ENCODE results near the gene SCAF11.

Gene SCAF11

DNA sequence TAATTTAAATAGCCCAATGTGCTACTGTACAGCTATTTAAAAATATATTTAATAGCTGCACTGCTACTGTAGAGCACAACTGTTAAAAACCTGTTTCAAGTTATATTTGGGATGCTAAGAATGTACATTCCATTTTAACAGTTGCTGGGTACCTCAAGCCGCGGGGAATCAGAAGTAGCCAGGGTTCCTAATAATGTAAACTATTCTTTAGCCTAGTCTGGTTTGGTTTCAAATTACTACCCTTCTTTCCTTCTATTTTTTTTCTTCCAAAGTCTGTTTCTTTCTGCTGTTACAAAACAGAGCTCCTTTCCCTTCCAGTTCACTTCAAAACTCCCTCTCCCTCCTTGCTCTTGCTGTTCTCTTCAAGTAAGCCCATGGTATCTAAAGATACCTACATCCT, 21.3 kb downstream of the SCAF11 start:
- H3K27me3 ChIP-seq: no peaks in the 10 kb centered on the region

DNA sequence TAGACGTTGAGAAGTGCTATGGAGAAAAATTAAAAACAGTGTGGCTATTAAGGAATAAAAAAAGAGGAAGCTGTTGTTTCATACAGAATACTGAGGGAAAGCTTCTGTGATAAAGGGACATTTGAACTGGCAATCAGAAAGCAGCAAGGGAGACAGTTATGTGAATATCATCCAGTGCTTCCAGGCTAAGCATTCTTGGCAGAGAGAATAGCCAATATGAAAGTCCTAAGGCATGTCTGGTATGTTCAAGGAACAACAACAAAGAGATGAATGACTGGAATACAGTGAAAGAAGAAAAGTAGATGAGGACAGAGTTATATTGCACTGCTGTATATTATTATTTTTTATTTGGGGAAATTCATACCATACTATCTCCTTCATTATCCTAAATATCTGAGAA, 23.9 kb downstream of the SCAF11 start:
- H3K9ac ChIP-seq: no peak overlapping the region
- H3K9me3 ChIP-seq: peaks cover 51% of the 10 kb centered on the region
- H3K4me2 ChIP-seq: no peak overlapping the region
- no peaks in the 10 kb centered on the region for H3K4me1 ChIP-seq
- TF ChIP-seq Cebpa-rat (IDR thresholded peaks at IDR 0.05): no peak
- H4K20me1 ChIP-seq: peaks cover 95% of the 10 kb centered on the region
- no peak overlapping the region for H3K4me3 ChIP-seq
- peaks cover 79% of the 10 kb centered on the region for H3K36me3 ChIP-seq
- H3K27me3 ChIP-seq: no peaks in the 10 kb centered on the region
- no peak overlapping the region for H3K27ac ChIP-seq

More for the DNA sequence above, 21.3 kb downstream of the SCAF11 start:
- Histone ChIP-seq H3K27ac (no peak overlapping the region), H3K4me1 (no peaks in the 10 kb centered on the region), H3K4me3 (no peak overlapping the region), H3K9me3 (peaks cover 59% of the 10 kb centered on the region), H3K36me3 (peaks cover 75% of the 10 kb centered on the region), H3K9ac (no peak overlapping the region), H4K20me1 (peaks cover 91% of the 10 kb centered on the region), H3K4me2 (no peak overlapping the region)
- no peak for TF ChIP-seq Cebpa-rat (IDR thresholded peaks at IDR 0.05)

GRCh38 chr12:45962553-45963325, 27.6 kb downstream of the SCAF11 start:
- H3K27ac ChIP-seq: no peak overlapping the region
- no peak overlapping the region for H3K4me2 ChIP-seq
- H3K27me3 ChIP-seq: no peaks in the 10 kb centered on the region
- H3K4me3 ChIP-seq: no peak overlapping the region
- H3K4me1 ChIP-seq: no peaks in the 10 kb centered on the region
- peaks cover 81% of the 10 kb centered on the region for H4K20me1 ChIP-seq
- peaks cover 77% of the 10 kb centered on the region for H3K36me3 ChIP-seq
- H3K9ac ChIP-seq: no peak overlapping the region
- no peak for TF ChIP-seq Cebpa-rat (IDR thresholded peaks at IDR 0.05)
- H3K9me3 ChIP-seq: peaks cover 32% of the 10 kb centered on the region

- Histone ChIP-seq H3K27me3 (no peaks in the 10 kb centered on the region), H3K4me1 (no peaks in the 10 kb centered on the region), H3K4me3 (no peak overlapping the region), H3K9me3 (peaks cover 19% of the 10 kb centered on the region), H3K9ac (no peak overlapping the region), H3K36me3 (peaks cover 66% of the 10 kb centered on the region), H4K20me1 (peaks cover 64% of the 10 kb centered on the region; the same call in 1 of the 2 replicates), H3K27ac (no peak overlapping the region), H3K4me2 (no peak overlapping the region)
- no peak for TF ChIP-seq Cebpa-rat (IDR thresholded peaks at IDR 0.05)
Observed at GRCh38 chr12:45959728-45960127, 30.6 kb downstream of the SCAF11 start.

DNA sequence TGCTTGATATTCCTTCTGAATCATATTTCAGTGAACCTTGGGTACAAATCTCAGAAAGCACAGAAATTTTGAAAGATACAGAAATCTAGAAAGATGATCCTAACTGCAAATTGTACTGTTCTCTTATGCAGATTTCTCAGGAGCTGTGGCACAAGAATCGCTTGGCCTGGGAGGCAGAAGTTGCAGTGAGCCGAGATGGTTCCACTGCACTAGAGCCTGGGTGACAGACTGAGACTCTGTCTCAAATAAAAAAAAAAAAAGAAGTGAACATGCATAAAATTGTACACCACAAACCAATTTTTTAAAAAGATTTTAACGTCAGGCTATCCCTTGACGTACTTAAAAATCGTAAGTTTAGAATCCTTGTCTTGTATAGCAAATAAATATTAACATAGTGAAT, 31.3 kb downstream of the SCAF11 start:
- Histone ChIP-seq H3K27me3 (no peaks in the 10 kb centered on the region), H3K4me1 (no peaks in the 10 kb centered on the region), H3K27ac (no peak overlapping the region), H3K4me3 (no peak overlapping the region), H3K9me3 (peaks cover 12% of the 10 kb centered on the region; the same call in 1 of the 2 replicates), H3K9ac (no peak overlapping the region), H4K20me1 (peaks cover 62% of the 10 kb centered on the region; the same call in 1 of the 2 replicates), H3K36me3 (peaks cover 66% of the 10 kb centered on the region), H3K4me2 (no peak overlapping the region)
- no peak for TF ChIP-seq Cebpa-rat (IDR thresholded peaks at IDR 0.05)

GRCh38 chr12:45948546-45948945, 41.8 kb downstream of the SCAF11 start:
- no peak overlapping the region for H3K27ac ChIP-seq
- no peak overlapping the region for H3K4me2 ChIP-seq
- H3K27me3 ChIP-seq: no peaks in the 10 kb centered on the region
- H3K36me3 ChIP-seq: peaks cover 67% of the 10 kb centered on the region
- 0 out of 2 replicates have a peak, but pooled peaks cover 7% of the 10 kb centered on the region for H4K20me1 ChIP-seq
- no peak overlapping the region for H3K4me3 ChIP-seq
- no peaks in the 10 kb centered on the region for H3K9me3 ChIP-seq
- no peak overlapping the region for H3K9ac ChIP-seq
- TF ChIP-seq Cebpa-rat (IDR thresholded peaks at IDR 0.05): no peak
- H3K4me1 ChIP-seq: no peaks in the 10 kb centered on the region

DNA sequence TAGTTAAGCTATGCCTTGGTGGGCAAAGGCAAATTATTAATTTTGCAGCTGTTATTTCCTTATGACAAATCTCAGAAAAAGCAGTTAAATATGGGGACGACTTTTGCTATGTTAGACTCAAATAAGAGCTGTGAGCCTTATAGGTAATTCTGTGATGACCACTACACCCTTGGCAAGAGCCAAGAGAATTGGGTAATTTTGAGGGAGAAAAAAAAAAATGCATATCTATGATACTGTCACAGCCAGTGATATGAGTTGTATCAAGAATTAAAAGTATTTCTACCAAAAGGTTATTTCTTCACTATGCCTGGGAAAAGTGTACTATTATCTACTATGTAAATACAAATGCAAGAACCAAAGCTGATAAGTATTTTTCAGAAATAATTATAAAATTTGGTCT, 43.9 kb downstream of the SCAF11 start:
- H3K9ac ChIP-seq: no peak overlapping the region
- H4K20me1 ChIP-seq: 0 out of 2 replicates have a peak, but pooled peaks cover 7% of the 10 kb centered on the region
- no peak overlapping the region for H3K4me2 ChIP-seq

DNA sequence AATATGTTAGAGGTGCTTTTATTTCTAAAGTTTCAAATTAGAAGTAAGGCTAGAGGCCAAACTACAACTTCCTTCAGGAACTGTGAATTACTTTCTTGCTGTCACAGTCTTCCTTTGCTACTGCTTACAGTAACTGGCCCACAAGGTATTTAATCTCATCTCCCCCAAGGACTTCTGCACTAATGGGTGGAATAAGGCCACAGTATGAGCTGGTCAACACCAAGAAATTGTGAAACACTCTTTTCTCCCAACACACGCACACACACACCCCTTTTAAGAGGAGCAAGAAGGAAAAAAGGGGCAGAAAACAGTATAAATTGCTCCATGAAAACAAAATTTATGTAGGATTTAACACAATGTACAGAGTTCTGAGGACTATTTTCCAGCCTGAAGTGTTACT, 45.6 kb downstream of the SCAF11 start:
- no peaks in the 10 kb centered on the region for H3K9me3 ChIP-seq
- H4K20me1 ChIP-seq: 0 out of 2 replicates have a peak, but pooled peaks cover 7% of the 10 kb centered on the region
- peaks cover 94% of the 10 kb centered on the region for H3K36me3 ChIP-seq
- H3K27ac ChIP-seq: no peak overlapping the region
- no peak for TF ChIP-seq Cebpa-rat (IDR thresholded peaks at IDR 0.05)
- no peak overlapping the region for H3K4me3 ChIP-seq
- no peak overlapping the region for H3K4me2 ChIP-seq
- H3K4me1 ChIP-seq: no peaks in the 10 kb centered on the region
- H3K27me3 ChIP-seq: no peaks in the 10 kb centered on the region
- H3K9ac ChIP-seq: no peak overlapping the region

More for the DNA sequence above, 43.9 kb downstream of the SCAF11 start:
- Histone ChIP-seq H3K27ac (no peak overlapping the region), H3K9me3 (no peaks in the 10 kb centered on the region), H3K4me1 (no peaks in the 10 kb centered on the region), H3K4me3 (no peak overlapping the region), H3K36me3 (peaks cover 83% of the 10 kb centered on the region), H3K27me3 (no peaks in the 10 kb centered on the region)
- no peak for TF ChIP-seq Cebpa-rat (IDR thresholded peaks at IDR 0.05)

DNA sequence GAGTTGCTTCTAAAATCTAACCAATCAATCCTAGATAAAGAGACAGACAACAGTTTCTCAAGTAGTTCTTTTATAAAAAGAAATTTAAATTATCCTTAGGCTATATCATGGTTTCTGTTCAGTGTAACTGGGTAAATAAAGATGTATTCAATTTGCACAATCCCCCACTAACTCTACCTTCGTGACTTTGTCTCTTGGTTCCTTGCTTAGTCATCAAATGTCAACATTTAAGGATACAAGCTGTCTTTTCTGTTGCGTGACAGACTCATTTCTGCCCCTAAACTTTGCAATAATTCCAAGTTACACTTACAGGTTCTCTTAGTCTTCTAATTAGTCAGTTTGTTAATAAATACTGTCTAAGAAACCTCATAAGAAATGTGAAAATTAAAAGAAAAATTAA, 50.6 kb downstream of the SCAF11 start:
- no peak overlapping the region for H3K9ac ChIP-seq
- H4K20me1 ChIP-seq: no peaks in the 10 kb centered on the region
- H3K36me3 ChIP-seq: peaks cover 80% of the 10 kb centered on the region
- H3K27me3 ChIP-seq: no peaks in the 10 kb centered on the region
- no peaks in the 10 kb centered on the region for H3K4me1 ChIP-seq
- H3K4me3 ChIP-seq: no peak overlapping the region
- no peak overlapping the region for H3K27ac ChIP-seq
- H3K4me2 ChIP-seq: no peak overlapping the region
- H3K9me3 ChIP-seq: no peaks in the 10 kb centered on the region
- no peak for TF ChIP-seq Cebpa-rat (IDR thresholded peaks at IDR 0.05)

DNA sequence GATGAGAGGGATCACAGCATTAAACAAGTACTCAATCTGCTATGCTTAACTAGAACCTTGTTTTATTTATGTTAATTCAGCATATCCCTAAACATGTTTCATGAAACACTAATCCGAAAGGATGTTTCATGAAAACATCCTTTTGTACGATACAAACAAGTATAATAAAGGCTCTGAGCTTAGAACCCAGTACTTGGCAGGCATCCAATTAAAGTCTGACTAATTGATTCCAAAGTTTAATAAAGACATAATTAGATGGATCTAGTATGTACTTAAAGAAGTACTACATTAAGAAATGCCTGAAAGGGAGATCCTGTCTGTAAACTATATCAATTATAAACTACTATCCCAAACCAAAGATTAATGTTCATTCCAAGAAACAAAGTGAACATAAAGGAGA, 51.8 kb downstream of the SCAF11 start:
- no peaks in the 10 kb centered on the region for H4K20me1 ChIP-seq
- H3K4me3 ChIP-seq: no peak overlapping the region
- no peak overlapping the region for H3K9ac ChIP-seq
- no peak for TF ChIP-seq Cebpa-rat (IDR thresholded peaks at IDR 0.05)
- no peaks in the 10 kb centered on the region for H3K27me3 ChIP-seq
- H3K4me1 ChIP-seq: no peaks in the 10 kb centered on the region
- peaks cover 78% of the 10 kb centered on the region for H3K36me3 ChIP-seq
- H3K9me3 ChIP-seq: no peaks in the 10 kb centered on the region
- no peak overlapping the region for H3K27ac ChIP-seq
- no peak overlapping the region for H3K4me2 ChIP-seq
